ENCODE results near the gene ZNF337. TPM values are rescaled to one million over a fixed set of nuclear protein-coding genes. Genes with fewer than 3 reads are reported as not detected.
"Not testable (repeated sequence)": the region's sequence is repeated elsewhere in the genome, so short reads cannot be mapped to it uniquely, and the experiment has no call there.

Gene ZNF337
- total and polyA plus RNA-seq, 10 of the 15 experiments (the other 5 are each of a cell fraction or from before 2014, with no cell fraction given), result 0.60 to 16.8 (median 9.1) TPM

DNA sequence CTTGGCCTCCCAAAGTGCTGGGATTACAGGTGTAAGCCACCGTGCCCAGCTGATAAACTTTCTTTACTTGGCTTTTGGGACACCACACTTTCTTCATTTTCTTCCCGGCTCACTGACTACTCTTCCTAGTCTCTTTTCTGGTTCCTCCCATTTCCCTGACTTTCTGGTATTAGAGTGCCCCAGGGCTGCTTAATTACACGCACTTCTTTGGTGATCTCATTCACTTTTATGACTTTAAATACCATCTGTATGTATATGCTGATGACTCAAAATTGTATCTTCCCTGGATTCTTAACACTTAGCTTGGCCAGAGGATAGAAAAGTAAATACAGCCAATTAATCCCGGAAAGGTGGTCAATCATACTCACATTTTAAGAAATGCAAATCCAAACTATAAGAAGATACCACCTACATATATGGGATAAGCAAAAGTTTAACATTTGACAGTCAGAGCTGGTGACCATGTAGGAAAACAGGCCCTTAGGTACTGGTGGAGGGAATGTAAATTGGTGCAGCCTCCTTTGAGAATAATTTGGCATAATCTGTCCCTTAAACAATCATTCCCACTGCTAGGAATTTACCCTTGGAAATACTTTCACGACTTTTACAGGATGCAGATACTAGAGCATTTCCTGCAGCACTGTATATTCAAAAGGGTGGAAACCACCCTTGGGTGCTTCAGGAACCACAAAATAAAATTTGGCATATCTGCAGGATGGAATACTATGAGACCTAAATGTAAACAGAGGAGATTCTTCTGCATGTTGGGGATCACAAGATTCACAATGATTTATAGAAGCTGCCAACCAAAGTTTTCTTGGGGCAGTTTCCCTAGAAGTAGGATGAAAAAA lies 63.5 kb downstream of the ZNF337 start:
- no peak for DNase-seq (ENCODE audit: low read depth, low spot score)
- RAD21 ChIA-PET (ENCODE audit: unreplicated experiment), result no interaction called here
- SMC1A ChIA-PET (ENCODE audit: uncharacterized antibody, unreplicated experiment), result no interaction called here
- H3K79me2 ChIP-seq (ENCODE audit: control insufficient read depth, insufficient read depth, low read length), result no peaks in the 10 kb centered on the region
- no peak for ATAC-seq
- no TSS peak for BruUV-seq (replicated peaks)
- no peak overlapping the region for H3K4me3 ChIP-seq
- H3K27me3 ChIP-seq (replicated peaks in 1 of 2; ENCODE audit: control insufficient read depth in 2 of 2, insufficient read depth in 2 of 2, low read length in 1 of 2), result no peaks in the 10 kb centered on the region
- no peak for FAIRE-seq
- no peak overlapping the region for H3K27ac ChIP-seq (ENCODE audit: control insufficient read depth, insufficient read depth)
- peaks cover 2% of the 10 kb centered on the region; the same call in 1 of the 3 replicates for H3K9me3 ChIP-seq (replicated peaks; ENCODE audit: control insufficient read depth, insufficient read depth, low read length)
- POLR2A ChIA-PET, result no interaction called here
- peaks cover 10% of the 10 kb centered on the region for H3K4me1 ChIP-seq (ENCODE audit: control insufficient read depth, insufficient read depth, low read length)
- no peak overlapping the region for H3K9ac ChIP-seq (ENCODE audit: control insufficient read depth, insufficient read depth, low read length)
- H3K36me3 ChIP-seq (ENCODE audit: control insufficient read depth in 2 of 2, insufficient read depth in 2 of 2, low read length in 1 of 2), result no peaks in the 10 kb centered on the region
- H2AFZ ChIP-seq (ENCODE audit: control insufficient read depth, low read depth, low read length), result no peak overlapping the region
- CTCF ChIA-PET, result interaction anchor here (0.5 to 1.0 kb wide), 2 partner anchors 31 to 104 kb away, joined by 3 read pairs; no protein-coding TSS in a partner anchor
- in situ Hi-C loops (cut with MboI) (no loop called here), intact Hi-C loops (cut with micrococcal nuclease; ENCODE audit: unreplicated experiment) (no loop called here)
- WGBS (ENCODE audit: insufficient coverage, insufficient replicate concordance, low lambda C conversion rate, missing lambda C conversion rate), result 84% methylated on average over 5 of the region's 5 CpGs
- no peak overlapping the region for H3K4me2 ChIP-seq (ENCODE audit: control insufficient read depth, insufficient read depth)
- no peaks in the 10 kb centered on the region for H4K20me1 ChIP-seq (ENCODE audit: control insufficient read depth, insufficient read depth)
- TF ChIP-seq CREB1 (IDR thresholded peaks at IDR 0.05; ENCODE audit: low read depth), result no peak

- H3K79me2 ChIP-seq (ENCODE audit: control insufficient read depth, insufficient read depth, low read length); ATAC-seq; H2AFZ ChIP-seq (ENCODE audit: control insufficient read depth, low read depth, low read length); H3K4me1 ChIP-seq (ENCODE audit: control insufficient read depth, insufficient read depth, low read length); H3K36me3 ChIP-seq (ENCODE audit: control insufficient read depth in 2 of 2, insufficient read depth in 2 of 2, low read length in 1 of 2); FAIRE-seq; SMC1A ChIA-PET (ENCODE audit: uncharacterized antibody, unreplicated experiment); in situ Hi-C loops (cut with MboI); H4K20me1 ChIP-seq (ENCODE audit: control insufficient read depth, insufficient read depth); H3K27me3 ChIP-seq (replicated peaks in 1 of 2; ENCODE audit: control insufficient read depth in 2 of 2, insufficient read depth in 2 of 2, low read length in 1 of 2); H3K4me3 ChIP-seq; CTCF ChIA-PET; DNase-seq (ENCODE audit: low read depth, low spot score); intact Hi-C loops (cut with micrococcal nuclease; ENCODE audit: unreplicated experiment); H3K9ac ChIP-seq (ENCODE audit: control insufficient read depth, insufficient read depth, low read length); H3K27ac ChIP-seq (ENCODE audit: control insufficient read depth, insufficient read depth); RAD21 ChIA-PET (ENCODE audit: unreplicated experiment); POLR2A ChIA-PET; H3K4me2 ChIP-seq (ENCODE audit: control insufficient read depth, insufficient read depth); H3K9me3 ChIP-seq (replicated peaks; ENCODE audit: control insufficient read depth, insufficient read depth, low read length); BruUV-seq (replicated peaks): not testable (repeated sequence)
- 100% methylated on average over 2 of the region's 2 CpGs for WGBS (ENCODE audit: insufficient coverage, insufficient replicate concordance, low lambda C conversion rate, missing lambda C conversion rate)
Measured at GRCh38 chr20:25630615-25631014, 66.0 kb downstream of the ZNF337 start.
